ENCODE results near the gene UFC1. TPM values are rescaled to one million over a fixed set of nuclear protein-coding genes. Genes with fewer than 3 reads are reported as not detected.
A peak's percentile ranks its signal among the peaks of the same experiment; 100 is the strongest.

UFC1 gene
- total and polyA plus RNA-seq, 12 donors, result 43.0 to 142 (median 74.9) TPM

GRCh38 chr1:161117759-161118581 is 35.8 kb upstream of the UFC1 start, which contains the start of the genes NIT1 and PFDN2:
Gene NIT1 (plus strand): TSS chr1:161118105. CDS start chr1:161118177, 72 bp downstream.
Gene PFDN2 (minus strand): TSS chr1:161118037. CDS start chr1:161118026, 11 bp downstream.
- Histone ChIP-seq H3K27me3 (no peaks in the 10 kb centered on the region), H3K27ac (peak within 1 kb of the TSS; percentile 73 to 97 (median 94)), H3K36me3 (peaks cover 0 to 48% (median 31%) of the 10 kb centered on the region in 9 donors), H3K4me3 (peak within 1 kb of the TSS; percentile 70 to 100 (median 94)), H3K9me3 (no peaks in the 10 kb centered on the region), H3K4me1 (peaks cover 14 to 83% (median 53%) of the 10 kb centered on the region in 9 donors)
- TF ChIP-seq, protein P1, sequence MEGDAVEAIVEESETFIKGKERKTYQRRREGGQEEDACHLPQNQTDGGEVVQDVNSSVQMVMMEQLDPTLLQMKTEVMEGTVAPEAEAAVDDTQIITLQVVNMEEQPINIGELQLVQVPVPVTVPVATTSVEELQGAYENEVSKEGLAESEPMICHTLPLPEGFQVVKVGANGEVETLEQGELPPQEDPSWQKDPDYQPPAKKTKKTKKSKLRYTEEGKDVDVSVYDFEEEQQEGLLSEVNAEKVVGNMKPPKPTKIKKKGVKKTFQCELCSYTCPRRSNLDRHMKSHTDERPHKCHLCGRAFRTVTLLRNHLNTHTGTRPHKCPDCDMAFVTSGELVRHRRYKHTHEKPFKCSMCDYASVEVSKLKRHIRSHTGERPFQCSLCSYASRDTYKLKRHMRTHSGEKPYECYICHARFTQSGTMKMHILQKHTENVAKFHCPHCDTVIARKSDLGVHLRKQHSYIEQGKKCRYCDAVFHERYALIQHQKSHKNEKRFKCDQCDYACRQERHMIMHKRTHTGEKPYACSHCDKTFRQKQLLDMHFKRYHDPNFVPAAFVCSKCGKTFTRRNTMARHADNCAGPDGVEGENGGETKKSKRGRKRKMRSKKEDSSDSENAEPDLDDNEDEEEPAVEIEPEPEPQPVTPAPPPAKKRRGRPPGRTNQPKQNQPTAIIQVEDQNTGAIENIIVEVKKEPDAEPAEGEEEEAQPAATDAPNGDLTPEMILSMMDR (IDR thresholded peaks at IDR 0.05), result peak in 1 of 9 donors; percentile 17
- ATAC-seq, result peak; percentile 91 to 95 (median 94)
- peak; percentile 87 to 88 for DNase-seq
- intact Hi-C loops (cut with DNase I), result loop anchor here in 2 of 10 donors (5.0 kb wide), 2 partner anchors 34 to 71 kb away; partner anchors contain the start of genes UFC1 (in 1 of the 2) and USF1 (in 1 of the 2)
- WGBS, 2 donors, result 0 to 1% methylated on average over 58 of the region's 58 CpGs

DNA sequence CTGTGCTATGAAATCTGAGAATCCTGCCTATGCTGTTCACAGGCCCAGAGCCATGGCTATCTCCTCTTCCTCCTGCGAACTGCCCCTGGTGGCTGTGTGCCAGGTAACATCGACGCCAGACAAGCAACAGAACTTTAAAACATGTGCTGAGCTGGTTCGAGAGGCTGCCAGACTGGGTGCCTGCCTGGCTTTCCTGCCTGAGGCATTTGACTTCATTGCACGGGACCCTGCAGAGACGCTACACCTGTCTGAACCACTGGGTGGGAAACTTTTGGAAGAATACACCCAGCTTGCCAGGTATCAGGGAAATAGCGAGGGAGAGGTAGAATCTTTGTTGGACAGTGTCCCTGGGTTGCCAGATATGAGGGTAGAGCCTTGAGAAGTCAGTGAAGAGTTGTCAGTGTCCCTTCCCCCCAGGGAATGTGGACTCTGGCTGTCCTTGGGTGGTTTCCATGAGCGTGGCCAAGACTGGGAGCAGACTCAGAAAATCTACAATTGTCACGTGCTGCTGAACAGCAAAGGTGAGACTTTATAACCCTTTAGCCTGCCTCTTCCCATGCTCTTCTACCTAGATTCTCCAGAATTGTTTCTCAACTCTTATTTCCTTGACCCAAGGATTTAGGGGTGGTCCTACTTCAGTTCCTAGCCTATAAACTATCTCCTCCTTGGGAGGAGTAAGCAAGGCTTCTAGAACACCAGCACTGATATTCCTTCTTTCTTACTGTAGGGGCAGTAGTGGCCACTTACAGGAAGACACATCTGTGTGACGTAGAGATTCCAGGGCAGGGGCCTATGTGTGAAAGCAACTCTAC is 34.5 kb upstream of the UFC1 start:
- DNase-seq (peak; percentile 52 to 58), ATAC-seq (peak in 7 of 8 donors; percentile 13 to 59 (median 34))
- 29 to 33% methylated on average over 10 of the region's 10 CpGs for WGBS, 2 donors
- no peaks in the 10 kb centered on the region for H3K27me3 ChIP-seq
- H3K27ac ChIP-seq, result peak overlapping the region in 9 of 10 donors; percentile 86 to 97 (median 95)
- H3K9me3 ChIP-seq, result no peaks in the 10 kb centered on the region
- peaks cover 0 to 56% (median 43%) of the 10 kb centered on the region in 9 donors for H3K36me3 ChIP-seq
- peak overlapping the region in 8 of 10 donors; percentile 70 to 100 (median 90) for H3K4me3 ChIP-seq
- intact Hi-C loops (cut with DNase I), result loop anchor here in 3 of 10 donors (1.0 to 5.0 kb wide), 3 partner anchors 9 to 72 kb away; partner anchors contain the start of genes UFC1 (in 1 of the 3) and USF1 (in 1 of the 3)
- H3K4me1 ChIP-seq, result peaks cover 14 to 70% (median 53%) of the 10 kb centered on the region in 9 donors
- TF ChIP-seq, protein P1 (IDR thresholded peaks at IDR 0.05), result peak in 7 of 9 donors; percentile 14 to 44 (median 34)

- Histone ChIP-seq H3K27ac (peak overlapping the region in 1 of 10 donors; percentile 15), H3K27me3 (no peaks in the 10 kb centered on the region), H3K36me3 (peaks cover 0 to 65% (median 45%) of the 10 kb centered on the region in 9 donors), H3K9me3 (no peaks in the 10 kb centered on the region), H3K4me1 (peaks cover 14 to 53% (median 36%) of the 10 kb centered on the region in 9 donors), H3K4me3 (no peak overlapping the region)
- intact Hi-C loops (cut with DNase I), result no loop called here
- ATAC-seq (no peak), DNase-seq (no peak)
- TF ChIP-seq, protein P1 (IDR thresholded peaks at IDR 0.05), result no peak
- 93 to 97% methylated on average over 3 of the region's 3 CpGs for WGBS, 2 donors
These were observed 32.6 kb upstream of the UFC1 start for GRCh38 chr1:161121042-161121650.
